ENCODE data around the gene BTBD9.

DNA sequence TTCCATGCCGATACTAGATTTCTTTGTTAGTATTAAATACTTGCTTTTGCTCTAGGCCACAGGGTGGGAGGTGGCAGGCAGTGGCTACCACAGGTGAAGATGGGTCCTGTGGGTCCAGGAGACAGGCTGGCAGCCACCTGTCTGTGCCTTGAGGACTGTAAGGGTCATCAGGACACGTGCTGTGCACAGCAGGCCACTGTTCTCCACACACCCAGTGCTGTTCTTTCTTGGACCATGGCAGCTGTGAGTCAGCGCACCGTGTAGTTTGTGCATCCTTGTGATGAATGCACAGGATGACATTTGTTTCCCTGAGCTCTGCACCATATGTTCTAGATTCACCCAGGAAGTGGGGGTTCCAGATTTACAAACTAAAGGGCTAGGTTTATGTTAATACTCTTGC is 503.2 kb downstream of the BTBD9 start:
- TF ChIP-seq EZH2 (IDR thresholded peaks at IDR 0.05; ENCODE audit: borderline replicate concordance, insufficient read depth, low read depth, low read length, poor library complexity, severe bottlenecking) = no peak
- TF ChIP-seq, protein P1, sequence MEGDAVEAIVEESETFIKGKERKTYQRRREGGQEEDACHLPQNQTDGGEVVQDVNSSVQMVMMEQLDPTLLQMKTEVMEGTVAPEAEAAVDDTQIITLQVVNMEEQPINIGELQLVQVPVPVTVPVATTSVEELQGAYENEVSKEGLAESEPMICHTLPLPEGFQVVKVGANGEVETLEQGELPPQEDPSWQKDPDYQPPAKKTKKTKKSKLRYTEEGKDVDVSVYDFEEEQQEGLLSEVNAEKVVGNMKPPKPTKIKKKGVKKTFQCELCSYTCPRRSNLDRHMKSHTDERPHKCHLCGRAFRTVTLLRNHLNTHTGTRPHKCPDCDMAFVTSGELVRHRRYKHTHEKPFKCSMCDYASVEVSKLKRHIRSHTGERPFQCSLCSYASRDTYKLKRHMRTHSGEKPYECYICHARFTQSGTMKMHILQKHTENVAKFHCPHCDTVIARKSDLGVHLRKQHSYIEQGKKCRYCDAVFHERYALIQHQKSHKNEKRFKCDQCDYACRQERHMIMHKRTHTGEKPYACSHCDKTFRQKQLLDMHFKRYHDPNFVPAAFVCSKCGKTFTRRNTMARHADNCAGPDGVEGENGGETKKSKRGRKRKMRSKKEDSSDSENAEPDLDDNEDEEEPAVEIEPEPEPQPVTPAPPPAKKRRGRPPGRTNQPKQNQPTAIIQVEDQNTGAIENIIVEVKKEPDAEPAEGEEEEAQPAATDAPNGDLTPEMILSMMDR (IDR thresholded peaks at IDR 0.05) = no peak

Data from B cell (primary cell).